C4-2B (cell line): ENCODE data around the gene TPM3.
A peak's percentile ranks its signal among the peaks of the same experiment; 100 is the strongest.

Source experiments
- H3K27ac ChIP-seq: fragments of 450-650 bp; 2 replicates; pipeline ENCODE4 v1.5.1; 2017
- CTCF ChIP-seq: fragments of 450-650 bp; conservative IDR thresholded peaks from 2 replicates; pipeline ENCODE4 v1.5.1; 2017; ENCODE audit warnings: mild to moderate bottlenecking
- ZFX ChIP-seq: fragments of 450-650 bp; IDR thresholded peaks from 2 replicates; pipeline ENCODE4 v1.6.1; 2017

The TPM3 gene

GRCh38 chr1:154167461-154167860 is 24.4 kb downstream of the TPM3 start:
- H3K27ac ChIP-seq: no peak overlapping the region
- no peak for TF ChIP-seq ZFX
- TF ChIP-seq CTCF: no peak

GRCh38 chr1:154166207-154166606 is 25.7 kb downstream of the TPM3 start:
- TF ChIP-seq CTCF: no peak
- no peak for TF ChIP-seq ZFX
- no peak overlapping the region for H3K27ac ChIP-seq

- no peak overlapping the region for H3K27ac ChIP-seq
- no peak for TF ChIP-seq ZFX
- no peak for TF ChIP-seq CTCF
Observed at GRCh38 chr1:154159554-154159953, 32.3 kb downstream of the TPM3 start.

GRCh38 chr1:154158307-154159125 is 33.4 kb downstream of the TPM3 start:
- TF ChIP-seq ZFX (no peak), CTCF (no peak)
- H3K27ac ChIP-seq: no peak overlapping the region

GRCh38 chr1:154157520-154158306 is 34.2 kb downstream of the TPM3 start:
- no peak overlapping the region for H3K27ac ChIP-seq
- no peak for TF ChIP-seq ZFX
- no peak for TF ChIP-seq CTCF

- peak overlapping the region; percentile 9 for H3K27ac ChIP-seq
- no peak for TF ChIP-seq CTCF
- no peak for TF ChIP-seq ZFX
Observed at GRCh38 chr1:154155251-154155650, 36.6 kb downstream of the TPM3 start.
